Thyroid gland (tissue), 4 donors: ENCODE data around the gene GPR173. TPM values are rescaled to one million over a fixed set of nuclear protein-coding genes. Genes with fewer than 3 reads are reported as not detected.
A peak's percentile ranks its signal among the peaks of the same experiment; 100 is the strongest.

Source experiments
- DNase-seq, 2 donors: peaks; one replicate each; pipeline ENCODE4 v3.0.0-alpha.2; 2019
- H3K27ac ChIP-seq, 3 donors: fragments of 200-600 bp; sonication (generic); 1 replicate in 2 of 3; 2 replicates in 1 of 3; pipeline ENCODE4 v1.5.1; 2016 to 2019; ENCODE audit warnings: mild to moderate bottlenecking in 1 of 3, moderate library complexity in 1 of 3
- H3K27me3 ChIP-seq: fragments of 200-600 bp; sonication (generic); one replicate; pipeline ENCODE4 v1.5.1; 2019
- H3K36me3 ChIP-seq, 2 donors: fragments of 200-600 bp; sonication (generic); one replicate each; pipeline ENCODE4 v1.5.1; 2016 to 2019
- H3K4me1 ChIP-seq, 2 donors: fragments of 200-600 bp; sonication (generic); one replicate each; pipeline ENCODE4 v1.5.1; 2017 to 2019
- H3K4me3 ChIP-seq, 3 donors: fragments of 200-600 bp; sonication (generic); replicated peaks in 1 of 3; 1 replicate in 2 of 3; 2 replicates in 1 of 3; pipeline ENCODE4 v1.5.1; 2016; ENCODE audit warnings: mild to moderate bottlenecking in 1 of 3
- H3K9me3 ChIP-seq: fragments of 200-600 bp; sonication (generic); one replicate; pipeline ENCODE4 v1.5.1; 2017
- CTCF ChIP-seq, 6 experiments: fragments of 200-600 bp in 3 of 6; fragments of 450-650 bp in 3 of 6; sonication (generic) in 3 of 6; IDR thresholded peaks; one replicate each; pipeline ENCODE4 v1.5.1; 2016 to 2019; ENCODE audit warnings: antibody characterized with exemption in 6 of 6, mild to moderate bottlenecking in 2 of 6, inconsistent platforms in 1 of 6, moderate library complexity in 1 of 6
- POLR2A ChIP-seq, 2 donors: fragments of 450-650 bp; IDR thresholded peaks; one replicate each; pipeline ENCODE4 v1.6.1; 2017; ENCODE audit warnings: antibody characterized with exemption in 2 of 2, mild to moderate bottlenecking in 2 of 2, moderate library complexity in 1 of 2
- WGBS, 2 donors: methylation state at CpG; one replicate each; pipeline ENCODE4 v1.1.5; 2017; 5-methylcytosine and 5-hydroxymethylcytosine counted together
- intact Hi-C: fragments of 100-400 bp; cut with DNase I; formaldehyde crosslinking; loops from one replicate; pipeline ENCODE4 v1.15.1; 2023
- total RNA-seq, 4 donors: library from RNA; depleted of rRNA; stranded (reverse); fragments of >200 nt; gene quantifications; one replicate each; pipeline ENCODE4 v1.2.3, GENCODE V29; 2016

The GPR173 gene
- 1 to 10 TPM in 2 of 4 donors, under 1 TPM in 2; 0.78 to 1.3 (median 1.1) TPM for total RNA-seq

GRCh38 chrX:53048169-53049126, at the start of gene GPR173:
GPR173 (plus strand) TSS chrX:53048789; CDS start chrX:53076622, 27,833 bp downstream.
- Histone ChIP-seq H3K4me1 (no peaks in the 10 kb centered on the region), H3K27ac (no peak within 1 kb of the TSS), H3K9me3 (no peaks in the 10 kb centered on the region), H3K36me3 (no peaks in the 10 kb centered on the region), H3K4me3 (peak within 1 kb of the TSS in 1 of 3 donors; percentile 17), H3K27me3 (no peaks in the 10 kb centered on the region)
- 0 to 3% methylated on average over 4 to 5 of the region's 38 CpGs for WGBS, 2 donors
- no peak for TF ChIP-seq POLR2A (IDR thresholded peaks at IDR 0.05)
- TF ChIP-seq CTCF (IDR thresholded peaks at IDR 0.05): no peak
- no peak for DNase-seq
- intact Hi-C loops: no loop called here

GRCh38 chrX:53000447-53001135, 48.0 kb upstream of the GPR173 start:
- 30 to 39% methylated on average over 15 to 22 of the region's 36 CpGs for WGBS, 2 donors
- intact Hi-C loops: no loop called here

DNA sequence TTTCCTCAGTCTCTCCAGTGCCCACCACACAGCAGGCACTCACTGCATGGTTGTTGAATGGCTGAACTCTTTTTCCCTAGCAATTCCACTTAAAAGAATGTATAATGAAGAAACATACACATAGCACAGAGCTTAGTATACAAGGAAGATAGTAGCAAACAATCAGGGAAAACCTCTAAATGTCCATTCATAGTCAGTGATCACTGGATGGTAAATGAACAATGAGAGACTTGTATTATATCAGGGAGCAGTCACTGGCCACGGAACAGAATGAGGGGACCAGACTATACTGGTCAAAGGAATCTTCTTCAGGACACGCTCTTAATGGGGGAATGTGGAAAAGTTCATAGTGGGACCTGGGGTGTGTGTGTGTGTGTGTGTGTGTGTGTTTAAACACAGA, 46.6 kb upstream of the GPR173 start:
- Histone ChIP-seq H3K4me1 (no peaks in the 10 kb centered on the region), H3K9me3 (no peaks in the 10 kb centered on the region), H3K36me3 (no peaks in the 10 kb centered on the region), H3K27ac (no peak overlapping the region), H3K27me3 (no peaks in the 10 kb centered on the region), H3K4me3 (no peak overlapping the region)
- no peak for TF ChIP-seq POLR2A (IDR thresholded peaks at IDR 0.05)
- TF ChIP-seq CTCF (IDR thresholded peaks at IDR 0.05): no peak
- WGBS, 2 donors: 86 to 91% methylated on average over 2 of the region's 2 CpGs
- intact Hi-C loops: no loop called here
- DNase-seq: no peak

More at GRCh38 chrX:53000447-53001135, 48.0 kb upstream of the GPR173 start:
- no peak overlapping the region for H3K27ac ChIP-seq
- no peak for TF ChIP-seq CTCF (IDR thresholded peaks at IDR 0.05)
- TF ChIP-seq POLR2A (IDR thresholded peaks at IDR 0.05): no peak
- H3K4me1 ChIP-seq: no peaks in the 10 kb centered on the region
- no peaks in the 10 kb centered on the region for H3K36me3 ChIP-seq
- no peaks in the 10 kb centered on the region for H3K9me3 ChIP-seq
- no peak overlapping the region for H3K4me3 ChIP-seq
- DNase-seq: no peak
- H3K27me3 ChIP-seq: no peaks in the 10 kb centered on the region

DNA sequence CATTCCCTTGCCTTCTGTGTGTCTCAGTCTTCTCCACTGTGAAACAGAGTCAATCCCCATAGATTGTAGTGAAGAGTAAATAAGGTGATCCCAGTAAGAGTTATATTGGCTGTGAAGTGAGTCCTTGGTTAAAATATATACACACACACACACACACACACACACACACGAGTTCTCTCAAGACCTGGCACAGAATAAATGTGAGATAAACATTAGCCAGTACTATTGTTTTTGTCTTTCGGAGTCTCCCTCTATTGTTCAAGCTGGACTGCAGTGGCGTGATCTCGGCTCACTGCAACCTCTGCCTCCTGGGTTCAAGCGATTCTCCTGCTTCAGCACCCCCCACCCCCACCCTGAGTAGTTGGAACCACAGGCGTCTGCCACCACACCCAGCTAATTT, 45.5 kb upstream of the GPR173 start:
- TF ChIP-seq POLR2A (IDR thresholded peaks at IDR 0.05): no peak
- no peak for TF ChIP-seq CTCF (IDR thresholded peaks at IDR 0.05)
- intact Hi-C loops: no loop called here

More for the DNA sequence above, 45.5 kb upstream of the GPR173 start:
- Histone ChIP-seq H3K4me1 (no peaks in the 10 kb centered on the region), H3K4me3 (no peak overlapping the region), H3K27ac (no peak overlapping the region), H3K9me3 (no peaks in the 10 kb centered on the region), H3K27me3 (no peaks in the 10 kb centered on the region), H3K36me3 (no peaks in the 10 kb centered on the region)
- WGBS, 2 donors: 68 to 82% methylated on average over 5 of the region's 6 CpGs
- no peak for DNase-seq
